GM12891 (cell line): ENCODE results near the gene POLR2J3.
"Not testable (repeated sequence)": the region's sequence is repeated elsewhere in the genome, so short reads cannot be mapped to it uniquely, and the experiment has no call there.

Source experiments
- PAX5 ChIP-seq: IDR thresholded peaks from 2 replicates; pipeline ENCODE4 v1.6.1; 2011; ENCODE audit warnings: low read length, moderate library complexity, mild to moderate bottlenecking; ENCODE audit not compliant: insufficient read depth, severe bottlenecking
- POLR2AphosphoS5 ChIP-seq: IDR thresholded peaks from 2 replicates; pipeline ENCODE4 v1.6.1; 2011; ENCODE audit warnings: low read depth, low read length, control low read depth

- TF ChIP-seq PAX5, POLR2AphosphoS5: not testable (repeated sequence)
Measured at GRCh38 chr7:102535062-102535615, 37.2 kb downstream of the POLR2J3 start.
